Left renal pelvis (tissue), 4 donors: ENCODE data around the gene SDR42E1. TPM values are rescaled to one million over a fixed set of nuclear protein-coding genes. Genes with fewer than 3 reads are reported as not detected.
"Not testable (repeated sequence)": the region's sequence is repeated elsewhere in the genome, so short reads cannot be mapped to it uniquely, and the experiment has no call there.

Experiments used
- DNase-seq, 4 donors: peaks; one replicate each; pipeline ENCODE4 v3.0.0-alpha.2; 2013; ENCODE audit warnings: low read depth in 4 of 4, low spot score in 3 of 4
- polyA plus RNA-seq, 4 donors: library from polyadenylated mRNA; unstranded; fragments of 120-200 nt; gene quantifications; one replicate each; pipeline ENCODE4 v1.2.1, GENCODE V29; 2013; ENCODE audit not compliant: insufficient read length in 4 of 4

Gene SDR42E1
- polyA plus RNA-seq, 4 donors: 3.8 to 14.8 (median 12.2) TPM

- DNase-seq: no peak
Measured at GRCh38 chr16:82037666-82038065, 26.4 kb upstream of the SDR42E1 start.

DNA sequence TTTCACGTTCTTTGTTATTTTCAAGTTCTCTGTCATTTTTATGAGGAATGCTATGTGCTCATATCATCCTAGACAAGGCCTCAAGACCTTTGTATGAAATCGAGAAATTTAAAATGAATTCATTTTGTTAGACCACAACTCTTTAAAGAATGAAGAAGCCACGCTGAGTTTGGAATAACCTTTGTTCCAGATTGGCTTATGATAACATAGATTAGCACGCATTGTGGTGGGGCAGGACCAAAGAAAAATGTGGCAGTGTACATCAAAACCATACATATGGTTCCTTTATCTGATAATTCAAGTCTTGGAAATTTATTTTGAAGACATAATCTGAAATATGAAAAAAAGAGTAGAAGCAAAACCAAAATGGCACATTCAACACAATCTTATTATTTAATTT lies 26.0 kb upstream of the SDR42E1 start:
- no peak for DNase-seq

DNA sequence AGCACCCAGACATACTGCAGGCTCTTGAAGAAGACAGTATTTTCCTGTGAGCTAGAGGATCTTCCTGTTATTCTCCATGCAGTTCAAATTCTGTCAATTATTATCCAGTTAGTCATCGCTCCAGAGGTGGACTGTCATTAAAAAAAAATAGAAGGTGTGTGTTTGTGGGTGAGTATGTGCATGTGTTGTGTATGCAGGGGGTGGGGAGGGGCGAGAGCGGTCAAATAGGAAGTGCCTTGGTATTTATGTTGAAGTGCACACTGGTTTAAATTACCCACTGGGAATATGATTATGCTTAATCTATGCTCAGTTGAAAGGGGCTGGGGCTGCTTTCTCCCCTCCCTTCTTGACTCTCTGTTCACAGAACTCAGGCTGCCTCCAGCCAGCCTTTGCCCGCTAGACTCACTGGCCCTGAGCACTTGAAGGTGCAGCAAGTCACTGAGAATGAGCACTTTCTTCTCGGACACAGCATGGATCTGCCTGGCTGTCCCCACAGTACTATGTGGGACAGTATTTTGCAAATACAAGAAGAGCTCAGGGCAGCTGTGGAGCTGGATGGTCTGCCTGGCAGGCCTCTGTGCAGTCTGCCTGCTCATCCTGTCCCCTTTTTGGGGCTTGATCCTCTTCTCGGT lies 23.8 kb upstream of the SDR42E1 start, which contains the start of gene HSD17B2:
TSS of gene HSD17B2 (plus strand) at position 273 of the 632 bp plus-strand sequence. CDS start at position 445, 172 bp downstream.
- DNase-seq: no peak

GRCh38 chr16:82033683-82034300 lies 22.5 kb upstream of the SDR42E1 start:
- no peak for DNase-seq

DNA sequence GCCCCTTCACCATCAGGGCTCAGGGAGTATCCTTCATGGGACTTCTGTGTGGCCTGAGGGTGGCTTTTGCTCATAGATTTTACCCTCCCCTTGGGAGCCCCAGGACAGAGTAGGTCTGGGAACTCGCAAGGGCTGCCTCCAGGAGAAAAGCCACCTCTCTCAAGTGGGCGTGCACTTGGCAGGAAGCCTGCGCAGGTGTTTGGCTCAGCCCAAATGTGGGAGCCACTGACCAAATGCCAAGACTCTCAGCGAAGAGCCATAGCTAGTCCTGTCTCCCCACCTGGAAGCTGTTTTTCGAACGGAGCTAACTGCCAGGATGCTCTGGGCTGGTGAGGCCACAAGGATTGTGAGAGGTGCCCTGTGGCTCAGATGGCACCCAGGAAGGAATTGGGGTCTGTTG lies 21.7 kb upstream of the SDR42E1 start:
- DNase-seq: no peak

DNA sequence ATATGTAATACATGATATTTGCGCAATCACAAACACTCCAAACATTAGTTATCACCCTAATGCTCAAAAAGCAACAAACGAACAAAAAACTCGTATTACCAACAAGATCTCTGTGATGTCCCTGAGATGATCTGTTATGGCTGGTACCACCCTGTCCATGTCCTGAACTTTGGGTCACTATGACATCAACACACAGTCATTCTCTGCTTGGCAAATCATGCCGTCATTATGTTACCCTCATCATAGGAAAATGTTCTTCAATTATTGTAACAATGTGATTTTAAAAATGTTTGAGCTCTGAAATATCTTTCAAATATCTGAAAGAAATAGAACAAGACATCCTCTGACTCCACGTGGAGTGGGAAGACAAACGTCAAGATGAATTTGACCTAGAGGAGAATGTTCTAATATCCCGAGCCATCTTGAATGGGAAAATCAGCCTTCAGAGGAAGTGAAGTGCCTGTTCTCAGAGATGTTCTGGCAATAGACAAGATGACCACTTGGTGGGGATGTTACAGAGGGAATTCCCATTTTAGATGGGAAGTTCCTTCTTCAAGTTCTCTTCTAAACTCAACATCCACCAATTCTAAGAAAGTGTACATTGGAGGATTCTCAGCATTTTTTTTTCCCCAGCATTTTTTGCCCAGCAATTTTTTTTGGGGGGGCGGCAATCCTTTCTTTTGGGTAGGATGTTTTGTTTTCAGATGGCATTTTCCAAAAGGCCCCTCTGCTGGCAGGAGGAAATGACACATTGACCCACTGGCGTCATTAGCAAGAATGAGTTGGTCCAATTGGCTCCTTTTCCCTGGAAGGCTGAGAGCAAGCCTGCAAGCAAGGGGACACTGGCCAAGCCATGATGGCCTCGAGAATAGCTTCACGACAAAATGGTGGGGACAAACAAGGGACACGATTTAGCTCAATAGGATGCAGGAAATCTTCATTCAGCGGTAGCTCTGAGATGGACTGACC lies 20.1 kb upstream of the SDR42E1 start:
- DNase-seq: no peak

GRCh38 chr16:82027629-82028064 lies 16.4 kb upstream of the SDR42E1 start:
- no peak for DNase-seq

- DNase-seq: no peak
Measured at GRCh38 chr16:82024883-82025282, 13.6 kb upstream of the SDR42E1 start.

DNA sequence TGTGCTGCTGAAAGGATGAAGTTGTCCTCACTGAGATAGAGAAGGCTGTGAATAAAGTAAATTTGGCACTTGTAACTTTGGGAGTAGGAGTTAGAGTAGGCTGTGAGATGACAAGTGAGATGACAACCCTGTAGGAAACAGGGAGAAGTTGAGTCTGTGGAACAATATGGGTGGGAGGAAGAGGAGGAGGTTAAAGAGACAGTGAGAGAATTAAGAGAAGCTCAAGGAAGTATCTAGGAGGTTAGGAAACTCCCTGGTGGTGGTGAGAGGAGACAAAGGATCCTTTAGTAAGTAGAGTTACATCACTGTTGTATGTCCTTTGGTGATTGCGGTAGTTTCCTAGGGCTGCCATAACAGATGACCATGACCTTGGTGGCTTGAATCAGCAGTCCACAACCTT lies 13.0 kb upstream of the SDR42E1 start:
- no peak for DNase-seq

GRCh38 chr16:82023206-82023605 lies 11.9 kb upstream of the SDR42E1 start:
- DNase-seq: no peak

GRCh38 chr16:82020051-82020450 lies 8.8 kb upstream of the SDR42E1 start:
- DNase-seq: no peak

- no peak for DNase-seq
Measured at GRCh38 chr16:82019535-82019934, 8.3 kb upstream of the SDR42E1 start.

DNA sequence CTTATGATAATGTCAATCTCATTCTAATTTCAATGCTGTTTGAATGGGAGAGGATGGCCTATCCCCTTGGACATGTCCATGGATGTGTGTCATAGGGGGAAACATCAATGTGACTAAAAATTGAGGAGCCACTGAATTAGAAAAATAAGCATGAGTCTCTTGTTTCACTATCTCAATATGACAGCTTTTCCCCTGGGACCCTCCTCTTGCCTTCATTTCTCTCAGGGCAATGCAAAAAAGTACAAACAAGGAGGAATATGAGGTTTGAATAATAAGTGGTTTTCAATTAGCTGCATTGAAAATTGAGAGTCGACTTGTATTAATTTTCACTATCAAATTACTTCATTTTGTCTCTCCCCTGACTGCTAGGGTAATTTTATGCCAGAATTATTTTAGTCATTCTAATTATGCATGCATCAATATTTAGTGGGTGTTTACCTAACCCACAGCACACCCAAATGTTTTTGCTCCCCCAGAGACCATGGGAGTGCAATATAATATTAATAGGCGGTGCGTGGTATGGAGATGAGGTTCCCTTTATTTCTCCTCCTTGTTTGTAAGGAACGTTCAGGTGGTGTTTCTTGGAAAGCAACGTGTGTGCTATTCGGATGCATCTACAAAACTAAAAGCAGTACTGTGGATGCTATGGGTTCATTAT lies 6.8 kb upstream of the SDR42E1 start:
- no peak for DNase-seq

DNA sequence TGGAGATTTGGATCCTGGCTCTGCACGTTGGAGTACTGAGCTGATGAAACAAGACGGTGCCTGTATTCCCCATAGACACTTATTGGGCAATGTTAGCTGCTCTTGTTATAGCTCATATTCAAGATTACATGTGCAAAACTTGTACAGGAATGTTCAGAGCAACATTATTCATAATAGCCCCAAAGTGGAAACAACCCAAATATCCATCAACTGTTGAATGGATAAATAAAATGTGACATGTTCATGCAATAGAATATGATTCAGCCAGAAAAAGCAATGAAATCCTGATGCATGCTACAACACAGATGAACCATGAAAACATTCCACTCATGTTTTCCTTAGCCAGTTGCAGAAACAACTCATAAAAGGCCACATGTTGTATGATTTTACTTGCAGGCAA lies 5.7 kb upstream of the SDR42E1 start:
- no peak for DNase-seq

- no peak for DNase-seq
Measured at GRCh38 chr16:82016263-82016662, 5.0 kb upstream of the SDR42E1 start.

DNA sequence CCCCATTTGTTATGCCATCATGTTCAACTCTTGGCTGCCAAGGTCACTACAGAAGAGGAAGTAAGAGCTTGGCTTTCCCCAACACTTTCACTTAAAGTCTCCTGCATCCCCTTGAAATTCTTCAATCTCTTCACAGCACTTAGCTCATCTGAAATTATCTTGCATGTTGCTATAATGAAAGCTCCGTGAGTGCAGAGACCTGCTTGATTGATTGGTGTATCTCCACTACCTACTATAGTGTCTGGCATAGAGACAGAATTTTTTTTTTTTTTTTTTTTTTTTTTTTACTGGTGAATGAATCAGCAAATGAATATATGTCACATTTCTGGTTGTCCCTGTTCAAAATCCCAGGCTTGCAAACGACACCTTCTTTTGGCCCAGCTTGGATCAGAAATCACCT lies 1.9 kb upstream of the SDR42E1 start:
- DNase-seq: no peak

DNA sequence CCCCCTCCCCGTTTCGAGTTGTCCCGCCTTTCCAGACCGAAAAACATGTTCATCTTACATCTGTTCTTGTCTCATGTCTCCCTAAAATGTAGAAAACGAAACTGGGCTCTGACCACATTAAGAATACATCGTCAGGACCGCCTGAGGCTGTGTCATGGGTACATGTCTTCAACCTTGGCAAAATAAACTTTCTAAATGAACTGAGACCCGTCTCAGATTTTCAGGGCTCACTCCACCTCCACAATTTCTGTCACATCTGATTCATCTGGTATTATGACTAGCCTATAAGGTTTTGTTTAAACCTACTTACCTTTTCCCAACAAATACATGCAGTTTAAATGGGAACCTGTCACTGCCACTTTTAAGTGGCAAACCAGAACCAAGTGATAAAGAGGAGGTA lies 621 bp downstream of the SDR42E1 start:
- DNase-seq: no peak

GRCh38 chr16:82009789-82010188 lies 1.5 kb downstream of the SDR42E1 start:
- not testable (repeated sequence) for DNase-seq

- DNase-seq: no peak
Measured at GRCh38 chr16:82008957-82009592, 2.2 kb downstream of the SDR42E1 start.

- no peak for DNase-seq
Measured at GRCh38 chr16:82007189-82007588, 4.1 kb downstream of the SDR42E1 start.
